Upper lobe of left lung (tissue), 4 donors: ENCODE results near the gene RILPL1.

ENCODE experiments used
- CTCF ChIP-seq, 6 experiments: fragments of 450-650 bp in 4 of 6; fragments of 200-600 bp in 2 of 6; sonication (generic) in 2 of 6; IDR thresholded peaks; one replicate each; pipeline ENCODE4 v1.5.1; 2016 to 2019; ENCODE audit warnings: antibody characterized with exemption in 6 of 6
- EP300 ChIP-seq, 4 donors: sonication (generic); formaldehyde crosslinking; IDR thresholded peaks; one replicate each; pipeline ENCODE4 v1.5.1; 2017; ENCODE audit warnings: antibody characterized with exemption in 4 of 4, control low read depth in 2 of 4

GRCh38 chr12:123472438-123472849 is 61.1 kb downstream of the RILPL1 start:
- TF ChIP-seq CTCF (IDR thresholded peaks at IDR 0.05) (no peak), EP300 (IDR thresholded peaks at IDR 0.05) (no peak)
